IMR-90 (cell line): ENCODE results near the gene LTBP1.

Source experiments
- MXI1 ChIP-seq: IDR thresholded peaks from 2 replicates; pipeline ENCODE4 v1.6.1; 2012; ENCODE audit warnings: low read depth, mild to moderate bottlenecking, low read length, moderate library complexity, borderline replicate concordance
- POLR2A ChIP-seq: IDR thresholded peaks from 2 replicates; pipeline ENCODE4 v1.6.1; 2012; ENCODE audit warnings: mild to moderate bottlenecking, low read depth, low read length
- TF ChIP-seq, protein P1 (sequence below): fragments of 150-350 bp; IDR thresholded peaks from 2 replicates; pipeline ENCODE4 v1.6.1; 2017; ENCODE audit warnings: mild to moderate bottlenecking, antibody characterized with exemption, low read length, low read depth
- TF ChIP-seq, protein P2 (sequence below): conservative IDR thresholded peaks from 2 replicates; pipeline ENCODE4 v1.5.1; 2012; ENCODE audit warnings: mild to moderate bottlenecking, low read depth, low read length, improper control_type of control experiment

DNA sequence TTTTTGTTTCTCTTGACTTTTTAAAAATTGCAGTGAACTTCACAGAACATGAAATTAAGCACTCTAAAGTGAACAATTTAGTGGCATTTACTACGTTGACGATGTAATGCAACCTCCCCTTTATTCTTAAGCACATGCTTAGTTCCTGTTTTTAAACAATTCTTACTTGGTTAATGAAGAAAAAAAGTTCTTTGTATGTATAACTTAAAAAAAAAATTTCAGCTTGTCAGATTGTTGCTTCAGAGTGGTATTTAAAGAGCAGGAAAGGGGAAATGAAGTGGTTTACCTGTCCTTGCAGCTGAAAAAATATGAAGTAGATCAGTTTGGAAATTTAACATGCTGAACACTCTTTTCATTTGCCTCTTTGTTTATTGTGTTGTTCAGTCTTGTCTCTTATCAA, 434.0 kb downstream of the LTBP1 start:
- TF ChIP-seq, protein P1, sequence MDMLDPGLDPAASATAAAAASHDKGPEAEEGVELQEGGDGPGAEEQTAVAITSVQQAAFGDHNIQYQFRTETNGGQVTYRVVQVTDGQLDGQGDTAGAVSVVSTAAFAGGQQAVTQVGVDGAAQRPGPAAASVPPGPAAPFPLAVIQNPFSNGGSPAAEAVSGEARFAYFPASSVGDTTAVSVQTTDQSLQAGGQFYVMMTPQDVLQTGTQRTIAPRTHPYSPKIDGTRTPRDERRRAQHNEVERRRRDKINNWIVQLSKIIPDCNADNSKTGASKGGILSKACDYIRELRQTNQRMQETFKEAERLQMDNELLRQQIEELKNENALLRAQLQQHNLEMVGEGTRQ = no peak
- TF ChIP-seq MXI1 = no peak
- TF ChIP-seq POLR2A = no peak
- TF ChIP-seq, protein P2, sequence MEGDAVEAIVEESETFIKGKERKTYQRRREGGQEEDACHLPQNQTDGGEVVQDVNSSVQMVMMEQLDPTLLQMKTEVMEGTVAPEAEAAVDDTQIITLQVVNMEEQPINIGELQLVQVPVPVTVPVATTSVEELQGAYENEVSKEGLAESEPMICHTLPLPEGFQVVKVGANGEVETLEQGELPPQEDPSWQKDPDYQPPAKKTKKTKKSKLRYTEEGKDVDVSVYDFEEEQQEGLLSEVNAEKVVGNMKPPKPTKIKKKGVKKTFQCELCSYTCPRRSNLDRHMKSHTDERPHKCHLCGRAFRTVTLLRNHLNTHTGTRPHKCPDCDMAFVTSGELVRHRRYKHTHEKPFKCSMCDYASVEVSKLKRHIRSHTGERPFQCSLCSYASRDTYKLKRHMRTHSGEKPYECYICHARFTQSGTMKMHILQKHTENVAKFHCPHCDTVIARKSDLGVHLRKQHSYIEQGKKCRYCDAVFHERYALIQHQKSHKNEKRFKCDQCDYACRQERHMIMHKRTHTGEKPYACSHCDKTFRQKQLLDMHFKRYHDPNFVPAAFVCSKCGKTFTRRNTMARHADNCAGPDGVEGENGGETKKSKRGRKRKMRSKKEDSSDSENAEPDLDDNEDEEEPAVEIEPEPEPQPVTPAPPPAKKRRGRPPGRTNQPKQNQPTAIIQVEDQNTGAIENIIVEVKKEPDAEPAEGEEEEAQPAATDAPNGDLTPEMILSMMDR = no peak
